ENCODE data around the gene CFAP107. TPM values are rescaled to one million over a fixed set of nuclear protein-coding genes. Genes with fewer than 3 reads are reported as not detected.

The CFAP107 gene
- total RNA-seq, 1 donor from 2014 or later, result not detected

DNA sequence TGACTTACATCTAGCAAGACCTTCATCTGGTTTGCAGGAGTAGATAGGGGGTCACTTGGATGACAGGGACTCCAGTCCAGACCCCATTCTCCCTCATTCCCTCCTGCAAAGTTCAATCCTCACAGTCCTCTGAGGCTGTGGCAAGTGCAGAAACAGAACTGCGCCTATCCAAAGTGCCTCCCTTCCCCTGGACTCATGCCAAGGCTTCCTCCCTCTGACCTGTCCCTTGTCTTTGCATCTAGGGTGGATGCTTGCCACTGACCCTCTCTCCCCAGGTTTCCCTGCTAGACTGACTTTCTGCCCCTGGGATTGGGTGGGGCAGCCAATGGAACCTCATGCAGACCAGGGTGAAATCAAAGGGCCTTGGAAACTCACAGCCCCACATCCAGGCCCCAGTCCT, 63.9 kb downstream of the CFAP107 start:
- no peak overlapping the region for H3K4me3 ChIP-seq
- no peaks in the 10 kb centered on the region for H3K9me3 ChIP-seq
- no peaks in the 10 kb centered on the region for H3K27me3 ChIP-seq
- no peak for TF ChIP-seq CTCF (IDR thresholded peaks at IDR 0.05)
- no peak for DNase-seq (ENCODE audit: low spot score in 2 of 2)
- no peaks in the 10 kb centered on the region for H3K36me3 ChIP-seq
- intact Hi-C loops (cut with DNase I), result no loop called here
- no peak overlapping the region for H3K27ac ChIP-seq
- no peaks in the 10 kb centered on the region for H3K4me1 ChIP-seq

- no peak for DNase-seq (ENCODE audit: low spot score in 2 of 2)
- intact Hi-C loops (cut with DNase I), result no loop called here
- Histone ChIP-seq H3K27me3 (no peaks in the 10 kb centered on the region), H3K9me3 (no peaks in the 10 kb centered on the region), H3K4me1 (no peaks in the 10 kb centered on the region), H3K36me3 (no peaks in the 10 kb centered on the region), H3K27ac (no peak overlapping the region), H3K4me3 (no peak overlapping the region)
- no peak for TF ChIP-seq CTCF (IDR thresholded peaks at IDR 0.05)
Observed at GRCh38 chr1:12810691-12811408, 64.8 kb downstream of the CFAP107 start.

GRCh38 chr1:12811409-12811784, 65.4 kb downstream of the CFAP107 start:
- no peak for DNase-seq (ENCODE audit: low spot score in 2 of 2)
- Histone ChIP-seq H3K27ac (no peak overlapping the region), H3K9me3 (no peaks in the 10 kb centered on the region), H3K4me1 (no peaks in the 10 kb centered on the region), H3K4me3 (no peak overlapping the region), H3K27me3 (no peaks in the 10 kb centered on the region), H3K36me3 (no peaks in the 10 kb centered on the region)
- intact Hi-C loops (cut with DNase I), result no loop called here
- no peak for TF ChIP-seq CTCF (IDR thresholded peaks at IDR 0.05)

Other genes starting within 250 kb of the CFAP107 start
- 39.4 TPM for gene DHRS3, start 128.0 kb upstream of the CFAP107 start, total RNA-seq
- not detected for gene AADACL4, start 102.1 kb upstream of the CFAP107 start, total RNA-seq
- gene AADACL3, start 30.1 kb upstream of the CFAP107 start, total RNA-seq, result not detected
- gene PRAMEF12, start 27.5 kb downstream of the CFAP107 start, total RNA-seq, result not detected
- not detected for gene PRAMEF1, start 45.2 kb downstream of the CFAP107 start, total RNA-seq
- gene PRAMEF11, start 85.2 kb downstream of the CFAP107 start, total RNA-seq, result not detected
- not detected for gene HNRNPCL1, start 102.5 kb downstream of the CFAP107 start, total RNA-seq
- gene PRAMEF2, start 110.9 kb downstream of the CFAP107 start, total RNA-seq, result not detected
- not detected for gene PRAMEF4, start 140.0 kb downstream of the CFAP107 start, total RNA-seq
- not detected for gene PRAMEF10, start 152.1 kb downstream of the CFAP107 start, total RNA-seq
- not detected for gene PRAMEF7, start 170.4 kb downstream of the CFAP107 start, total RNA-seq
- not detected for gene PRAMEF6, start 201.4 kb downstream of the CFAP107 start, total RNA-seq

Measured in ascending aorta (tissue), 2 donors.